GM23248 (cell line): ENCODE results near the gene RCE1. TPM values are rescaled to one million over a fixed set of nuclear protein-coding genes. Genes with fewer than 3 reads are reported as not detected.

Experiments used
- DNase-seq: peaks from one replicate; pipeline ENCODE4 v3.0.0-alpha.2; 2015
- H2AFZ ChIP-seq: fragments of 200-600 bp; sonication (generic); 2 replicates; pipeline ENCODE4 v1.6.1; 2016; ENCODE audit warnings: antibody characterized with exemption
- H3F3A ChIP-seq: fragments of 200-600 bp; sonication (generic); 2 replicates; pipeline ENCODE4 v1.6.1; 2016; ENCODE audit warnings: mild to moderate bottlenecking, antibody characterized with exemption, mixed run types; ENCODE audit not compliant: insufficient read depth
- H3K27ac ChIP-seq: fragments of 200-600 bp; sonication (generic); 2 replicates; pipeline ENCODE4 v1.5.1; 2016; ENCODE audit warnings: mild to moderate bottlenecking
- H3K27me3 ChIP-seq: fragments of 200-600 bp; sonication (generic); replicated peaks from 2 replicates; pipeline ENCODE4 v1.6.1; 2016; ENCODE audit warnings: mild to moderate bottlenecking; ENCODE audit not compliant: insufficient read depth
- H3K36me3 ChIP-seq: fragments of 200-600 bp; sonication (generic); 2 replicates; pipeline ENCODE4 v1.6.1; 2016; ENCODE audit warnings: low read depth, mild to moderate bottlenecking
- H3K4me1 ChIP-seq: fragments of 200-600 bp; sonication (generic); 2 replicates; pipeline ENCODE4 v1.6.1; 2016; ENCODE audit warnings: mild to moderate bottlenecking; ENCODE audit not compliant: insufficient read depth
- H3K4me2 ChIP-seq: fragments of 200-600 bp; sonication (generic); one replicate; pipeline ENCODE4 v1.6.1; 2016; ENCODE audit warnings: mild to moderate bottlenecking; ENCODE audit not compliant: unreplicated experiment
- H3K4me3 ChIP-seq: fragments of 200-600 bp; sonication (generic); 2 replicates; pipeline ENCODE4 v1.5.1; 2016; ENCODE audit warnings: mild to moderate bottlenecking
- H3K79me2 ChIP-seq: fragments of 200-600 bp; sonication (generic); 2 replicates; pipeline ENCODE4 v1.6.1; 2016; ENCODE audit warnings: mild to moderate bottlenecking; ENCODE audit not compliant: insufficient read depth
- H3K9ac ChIP-seq: fragments of 200-600 bp; sonication (generic); 2 replicates; pipeline ENCODE4 v1.6.1; 2016; ENCODE audit warnings: mild to moderate bottlenecking
- H3K9me2 ChIP-seq: fragments of 200-600 bp; sonication (generic); 2 replicates; pipeline ENCODE4 v1.6.1; 2016; ENCODE audit warnings: mixed run types, mild to moderate bottlenecking, moderate library complexity; ENCODE audit not compliant: insufficient read depth
- H3K9me3 ChIP-seq: fragments of 200-600 bp; sonication (generic); one replicate; pipeline ENCODE4 v1.6.1; 2017; ENCODE audit warnings: low read depth
- H4K20me1 ChIP-seq: fragments of 200-600 bp; sonication (generic); 2 replicates; pipeline ENCODE4 v1.6.0; 2016; ENCODE audit not compliant: insufficient read depth
- EZH2 ChIP-seq: fragments of 200-600 bp; sonication (generic); IDR thresholded peaks from 2 replicates; pipeline ENCODE4 v1.6.1; 2018; ENCODE audit warnings: antibody characterized with exemption, mild to moderate bottlenecking; ENCODE audit not compliant: insufficient read depth, poor library complexity, severe bottlenecking
- EZH2phosphoT487 ChIP-seq: fragments of 200-600 bp; sonication (generic); IDR thresholded peaks from 2 replicates; pipeline ENCODE4 v1.6.1; 2018; ENCODE audit warnings: antibody characterized with exemption, moderate library complexity, mild to moderate bottlenecking, low read depth; ENCODE audit not compliant: insufficient read depth
- WGBS, 2 experiments: methylation state at CpG; one replicate each; pipeline ENCODE4 v1.1.6; 2015 to 2017; ENCODE audit warnings: low lambda C conversion rate in 2 of 2, low coverage in 1 of 2; ENCODE audit errors: missing lambda C conversion rate in 2 of 2; 5-methylcytosine and 5-hydroxymethylcytosine counted together
- in situ Hi-C: fragments of 300-500 bp; cut with MboI; formaldehyde crosslinking; loops from 2 replicates; pipeline ENCODE4 v1.15.0; 2020
- polyA plus RNA-seq: library from polyadenylated mRNA; unstranded; fragments of >200 nt; fragmentation: Nextera tagmentation; extraction: Ambion mirVana; gene quantifications from 2 replicates; pipeline ENCODE4 v1.2.1, GENCODE V29; 2016
- total RNA-seq: library from RNA; depleted of rRNA; stranded (reverse); fragments of >200 nt; shearing (Covaris generic); gene quantifications from 2 replicates; pipeline ENCODE4 v1.2.3, GENCODE V29; 2014

RCE1 gene
- total and polyA plus RNA-seq, 2 experiments from 2014 or later, result 16.6 to 19.2 TPM

DNA sequence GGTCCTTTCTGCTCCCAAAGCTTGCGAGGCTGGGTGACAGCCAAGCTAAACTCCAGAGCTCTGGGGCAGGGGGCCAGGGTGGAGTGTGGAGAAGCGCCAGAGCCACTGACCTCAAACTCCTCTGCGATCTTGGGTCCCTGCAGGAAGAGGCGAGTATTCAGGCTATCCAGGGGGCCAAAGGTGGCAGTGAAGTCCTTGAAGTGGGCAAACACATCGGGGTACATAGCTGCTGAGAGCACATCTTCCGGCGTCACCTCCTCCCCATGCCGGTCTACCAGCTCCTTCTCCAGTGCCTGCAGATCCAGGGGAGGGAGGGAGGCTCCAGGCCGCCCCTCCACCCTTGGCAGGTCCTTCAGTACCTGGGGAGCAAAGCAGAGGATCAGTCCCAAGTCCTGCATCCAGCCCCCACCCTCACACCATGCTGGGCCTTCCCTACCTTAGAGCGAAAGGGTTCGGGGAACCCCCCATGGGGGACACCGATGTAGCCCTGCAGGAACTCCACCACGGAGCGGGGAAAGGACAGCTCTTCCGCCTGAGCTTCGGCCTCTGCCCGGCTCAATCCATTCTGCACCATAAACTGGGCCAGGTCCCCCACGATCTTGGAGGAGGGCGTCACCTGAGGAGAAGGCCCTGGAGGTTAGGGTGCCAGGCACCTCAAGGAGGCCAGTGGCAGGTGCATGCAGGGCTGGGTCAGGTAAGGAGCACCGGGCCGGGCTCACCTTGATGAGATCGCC is 6.4 kb downstream of the RCE1 start:
- no peak for DNase-seq
- Histone ChIP-seq H3K27me3 (no peaks in the 10 kb centered on the region), H3K4me1 (no peaks in the 10 kb centered on the region; the same call in 1 of the 2 replicates), H3K4me2 (no peak overlapping the region), H4K20me1 (no peaks in the 10 kb centered on the region), H3K9me3 (no peaks in the 10 kb centered on the region), H3K27ac (no peak overlapping the region), H3K9ac (no peak overlapping the region), H3K36me3 (no peaks in the 10 kb centered on the region), H3K9me2 (no peaks in the 10 kb centered on the region), H3K79me2 (peaks cover 15% of the 10 kb centered on the region), H2AFZ (no peak overlapping the region), H3F3A (no peaks in the 10 kb centered on the region), H3K4me3 (no peak overlapping the region)
- WGBS, 2 experiments, result 86 to 88% methylated on average over 22 of the region's 22 CpGs
- in situ Hi-C loops, result loop anchor here (25.0 kb wide), 1 partner anchor 262 kb away; the partner anchor contains the start of genes CCDC87 and CCS
- TF ChIP-seq EZH2phosphoT487, result no peak
- TF ChIP-seq EZH2, result no peak

DNA sequence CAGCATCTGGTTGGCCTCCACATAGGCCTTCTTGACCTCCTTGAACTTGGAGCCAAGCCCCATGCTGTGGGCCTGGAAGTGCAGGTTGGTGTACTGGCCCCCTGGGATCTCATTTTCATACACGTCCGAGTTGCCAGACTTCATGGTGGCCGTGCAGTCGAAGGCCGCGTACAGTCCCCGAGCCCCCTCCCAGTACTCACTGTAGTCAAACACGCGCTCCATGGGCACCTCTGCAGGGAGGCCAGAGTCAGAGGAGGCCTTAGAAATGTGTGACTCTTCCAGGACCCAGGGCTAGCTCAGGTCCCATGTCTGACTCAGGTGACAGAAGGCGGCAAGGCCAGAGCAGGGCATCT is 7.0 kb downstream of the RCE1 start:
- no peak for DNase-seq
- no peaks in the 10 kb centered on the region for H3F3A ChIP-seq
- WGBS, 2 experiments, result 91 to 93% methylated on average over 10 of the region's 10 CpGs

DNA sequence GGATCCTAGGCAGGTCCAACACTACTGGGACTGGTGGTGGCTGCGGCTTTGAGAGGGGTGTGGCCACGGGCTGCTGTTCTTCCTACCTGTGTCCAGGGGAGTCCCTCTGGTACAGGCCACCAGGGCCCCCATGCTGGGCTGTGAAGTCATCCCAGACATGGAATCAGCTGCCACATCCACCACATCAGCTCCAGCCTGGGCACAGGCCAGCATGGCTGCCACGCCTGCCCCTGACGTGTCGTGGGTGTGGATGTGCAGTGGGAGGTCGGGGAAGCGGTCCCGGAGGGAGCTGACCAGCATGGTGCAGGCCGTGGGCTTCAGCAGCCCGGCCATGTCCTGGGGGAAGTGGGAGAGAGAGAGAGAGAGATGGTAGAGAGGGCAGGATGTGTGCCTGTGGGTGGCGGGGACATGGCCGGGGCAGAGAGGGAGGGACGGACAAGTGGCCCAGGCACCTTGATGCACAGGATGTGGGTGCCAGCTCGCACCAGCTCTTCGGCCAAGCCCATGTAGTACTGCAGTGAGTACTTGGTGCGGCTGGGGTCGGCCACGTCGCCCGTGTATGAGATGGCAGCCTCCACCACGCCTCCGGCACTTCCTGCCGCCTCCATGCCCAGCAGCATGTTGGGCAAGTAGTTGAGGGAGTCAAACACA is 7.5 kb downstream of the RCE1 start:
- no peaks in the 10 kb centered on the region for H3F3A ChIP-seq
- no peak overlapping the region for H2AFZ ChIP-seq
- no peak overlapping the region for H3K27ac ChIP-seq
- H3K4me1 ChIP-seq, result peaks cover 5% of the 10 kb centered on the region; the same call in 1 of the 2 replicates
- no peak for DNase-seq
- no peak for TF ChIP-seq EZH2phosphoT487
- no peak for TF ChIP-seq EZH2
- WGBS, 2 experiments, result 86 to 89% methylated on average over 17 to 23 of the region's 23 CpGs
- H3K27me3 ChIP-seq, result no peaks in the 10 kb centered on the region
- no peak overlapping the region for H3K4me3 ChIP-seq
- H3K79me2 ChIP-seq, result peaks cover 4% of the 10 kb centered on the region; the same call in 1 of the 2 replicates
- in situ Hi-C loops, result no loop called here
- no peaks in the 10 kb centered on the region for H3K9me3 ChIP-seq
- H3K36me3 ChIP-seq, result no peaks in the 10 kb centered on the region
- no peaks in the 10 kb centered on the region for H3K9me2 ChIP-seq
- H3K4me2 ChIP-seq, result no peak overlapping the region
- H4K20me1 ChIP-seq, result no peaks in the 10 kb centered on the region
- H3K9ac ChIP-seq, result no peak overlapping the region

More for the DNA sequence above, 7.0 kb downstream of the RCE1 start:
- Histone ChIP-seq H3K9me3 (no peaks in the 10 kb centered on the region), H3K9me2 (no peaks in the 10 kb centered on the region), H3K4me1 (no peaks in the 10 kb centered on the region), H3K27ac (no peak overlapping the region), H3K4me2 (no peak overlapping the region), H3K4me3 (no peak overlapping the region), H2AFZ (no peak overlapping the region), H3K79me2 (peaks cover 9% of the 10 kb centered on the region), H3K9ac (no peak overlapping the region), H3K36me3 (no peaks in the 10 kb centered on the region), H4K20me1 (no peaks in the 10 kb centered on the region), H3K27me3 (no peaks in the 10 kb centered on the region)
- in situ Hi-C loops, result no loop called here
- TF ChIP-seq EZH2phosphoT487 (no peak), EZH2 (no peak)

DNA sequence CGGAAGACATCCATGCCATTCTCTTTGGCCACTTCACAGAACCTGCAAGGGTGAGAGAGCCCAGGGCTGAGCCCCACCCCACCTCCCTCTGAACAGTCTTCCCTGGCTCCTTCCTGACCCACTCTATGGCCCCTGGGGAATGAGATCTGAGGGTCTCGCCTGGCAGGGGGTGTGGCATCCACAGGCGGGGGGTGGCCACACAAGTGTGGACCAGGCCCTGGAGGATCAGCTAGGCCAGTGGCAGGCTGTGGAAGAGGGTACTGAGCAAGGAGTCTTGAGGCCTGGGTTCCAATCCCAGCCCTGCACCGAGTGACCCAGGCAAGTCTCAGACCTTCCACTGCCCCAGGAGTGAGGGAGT is 8.0 kb downstream of the RCE1 start:
- WGBS, 2 experiments, result 77 to 90% methylated on average over 4 of the region's 4 CpGs
- no peak for TF ChIP-seq EZH2
- Histone ChIP-seq H3F3A (no peaks in the 10 kb centered on the region), H3K4me2 (no peak overlapping the region), H3K36me3 (no peaks in the 10 kb centered on the region), H3K9ac (no peak overlapping the region), H3K9me2 (no peaks in the 10 kb centered on the region), H3K27me3 (no peaks in the 10 kb centered on the region), H3K9me3 (no peaks in the 10 kb centered on the region), H3K79me2 (no peaks in the 10 kb centered on the region), H3K4me3 (no peak overlapping the region), H4K20me1 (no peaks in the 10 kb centered on the region), H3K4me1 (peaks cover 6% of the 10 kb centered on the region; the same call in 1 of the 2 replicates), H2AFZ (no peak overlapping the region), H3K27ac (no peak overlapping the region)
- DNase-seq, result no peak
- in situ Hi-C loops, result no loop called here
